HUES48 (cell line): Measurements from ENCODE around the gene UNKL.

Experiments used
- H3K27ac ChIP-seq: one replicate; pipeline ENCODE4 v1.7.0; 2013; ENCODE audit warnings: low read depth, low read length, inconsistent platforms
- H3K27me3 ChIP-seq: 2 replicates; pipeline ENCODE4 v1.6.1; 2013; ENCODE audit warnings: mild to moderate bottlenecking, low read length; ENCODE audit not compliant: control insufficient read depth, insufficient read depth
- H3K36me3 ChIP-seq: 2 replicates; pipeline ENCODE4 v1.6.1; 2013; ENCODE audit warnings: low read length; ENCODE audit not compliant: control insufficient read depth, insufficient read depth
- H3K4me1 ChIP-seq: 2 replicates; pipeline ENCODE4 v1.6.1; 2013; ENCODE audit warnings: mild to moderate bottlenecking, low read length; ENCODE audit not compliant: control insufficient read depth, insufficient read depth
- H3K4me3 ChIP-seq: 2 replicates; pipeline ENCODE4 v1.5.1; 2013; ENCODE audit warnings: mild to moderate bottlenecking, low read depth, low read length
- H3K9ac ChIP-seq: 2 replicates; pipeline ENCODE4 v1.6.1; 2013; ENCODE audit warnings: mild to moderate bottlenecking, low read depth, low read length, moderate library complexity
- H3K9me3 ChIP-seq: 2 replicates; pipeline ENCODE4 v1.6.1; 2013; ENCODE audit warnings: low read length; ENCODE audit not compliant: control insufficient read depth, insufficient read depth

UNKL gene

DNA sequence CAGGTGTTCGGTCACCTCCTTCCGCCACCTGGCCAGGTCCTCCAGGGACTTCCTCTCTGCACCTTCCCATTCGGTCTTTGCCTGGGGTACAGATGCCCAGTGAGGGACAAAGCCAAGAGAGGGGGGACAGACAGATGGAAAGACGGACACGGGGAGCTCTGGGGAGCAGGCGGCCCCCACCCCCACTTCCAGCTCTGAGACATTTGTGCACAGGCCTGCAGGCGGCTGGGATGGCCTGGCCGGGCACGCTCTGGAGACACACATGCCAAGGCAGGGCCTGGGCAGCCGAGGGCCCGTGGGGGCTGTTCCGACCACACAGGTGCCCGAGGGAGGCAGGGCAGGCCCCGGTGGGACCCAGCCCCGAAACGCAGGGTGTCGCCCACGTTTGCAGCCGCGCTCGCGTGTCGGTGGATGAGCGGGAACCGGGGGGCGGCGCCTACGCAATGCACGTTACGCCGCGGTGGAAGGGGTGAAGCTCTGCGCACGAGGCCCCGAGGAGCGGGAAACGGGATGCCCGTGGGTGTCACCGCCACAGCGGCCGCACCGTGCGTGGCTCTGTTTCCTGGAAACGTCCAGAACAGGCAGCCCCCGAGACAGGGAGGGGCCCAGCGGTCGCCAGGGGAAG is 22.3 kb upstream of the UNKL start:
- H3K4me3 ChIP-seq, result no peak overlapping the region
- H3K9ac ChIP-seq, result no peak overlapping the region
- no peaks in the 10 kb centered on the region for H3K9me3 ChIP-seq
- no peaks in the 10 kb centered on the region for H3K27me3 ChIP-seq
- no peaks in the 10 kb centered on the region for H3K36me3 ChIP-seq
- H3K27ac ChIP-seq, result no peak overlapping the region
- no peaks in the 10 kb centered on the region for H3K4me1 ChIP-seq

- no peak overlapping the region for H3K4me3 ChIP-seq
- no peak overlapping the region for H3K27ac ChIP-seq
- no peaks in the 10 kb centered on the region for H3K36me3 ChIP-seq
- no peaks in the 10 kb centered on the region for H3K27me3 ChIP-seq
- H3K9ac ChIP-seq, result no peak overlapping the region
- no peaks in the 10 kb centered on the region for H3K4me1 ChIP-seq
- no peaks in the 10 kb centered on the region for H3K9me3 ChIP-seq
These were observed 21.6 kb upstream of the UNKL start for GRCh38 chr16:1435921-1436697.

GRCh38 chr16:1434644-1435592 is 20.4 kb upstream of the UNKL start:
- Histone ChIP-seq H3K4me3 (no peak overlapping the region), H3K27me3 (no peaks in the 10 kb centered on the region), H3K9ac (no peak overlapping the region), H3K27ac (no peak overlapping the region), H3K9me3 (no peaks in the 10 kb centered on the region), H3K4me1 (no peaks in the 10 kb centered on the region), H3K36me3 (no peaks in the 10 kb centered on the region)

GRCh38 chr16:1433756-1434155 is 19.3 kb upstream of the UNKL start:
- Histone ChIP-seq H3K9me3 (no peaks in the 10 kb centered on the region), H3K9ac (no peak overlapping the region), H3K27ac (no peak overlapping the region), H3K4me1 (no peaks in the 10 kb centered on the region), H3K36me3 (no peaks in the 10 kb centered on the region), H3K4me3 (no peak overlapping the region), H3K27me3 (no peaks in the 10 kb centered on the region)

GRCh38 chr16:1433263-1433560 is 18.7 kb upstream of the UNKL start:
- no peak overlapping the region for H3K4me3 ChIP-seq
- H3K36me3 ChIP-seq, result no peaks in the 10 kb centered on the region
- H3K27me3 ChIP-seq, result no peaks in the 10 kb centered on the region
- H3K4me1 ChIP-seq, result no peaks in the 10 kb centered on the region
- H3K9me3 ChIP-seq, result no peaks in the 10 kb centered on the region
- no peak overlapping the region for H3K27ac ChIP-seq
- H3K9ac ChIP-seq, result no peak overlapping the region

GRCh38 chr16:1432388-1433262 is 18.1 kb upstream of the UNKL start:
- no peak overlapping the region for H3K4me3 ChIP-seq
- H3K27me3 ChIP-seq, result no peaks in the 10 kb centered on the region
- H3K36me3 ChIP-seq, result no peaks in the 10 kb centered on the region
- H3K27ac ChIP-seq, result no peak overlapping the region
- H3K4me1 ChIP-seq, result no peaks in the 10 kb centered on the region
- H3K9ac ChIP-seq, result no peak overlapping the region
- no peaks in the 10 kb centered on the region for H3K9me3 ChIP-seq

DNA sequence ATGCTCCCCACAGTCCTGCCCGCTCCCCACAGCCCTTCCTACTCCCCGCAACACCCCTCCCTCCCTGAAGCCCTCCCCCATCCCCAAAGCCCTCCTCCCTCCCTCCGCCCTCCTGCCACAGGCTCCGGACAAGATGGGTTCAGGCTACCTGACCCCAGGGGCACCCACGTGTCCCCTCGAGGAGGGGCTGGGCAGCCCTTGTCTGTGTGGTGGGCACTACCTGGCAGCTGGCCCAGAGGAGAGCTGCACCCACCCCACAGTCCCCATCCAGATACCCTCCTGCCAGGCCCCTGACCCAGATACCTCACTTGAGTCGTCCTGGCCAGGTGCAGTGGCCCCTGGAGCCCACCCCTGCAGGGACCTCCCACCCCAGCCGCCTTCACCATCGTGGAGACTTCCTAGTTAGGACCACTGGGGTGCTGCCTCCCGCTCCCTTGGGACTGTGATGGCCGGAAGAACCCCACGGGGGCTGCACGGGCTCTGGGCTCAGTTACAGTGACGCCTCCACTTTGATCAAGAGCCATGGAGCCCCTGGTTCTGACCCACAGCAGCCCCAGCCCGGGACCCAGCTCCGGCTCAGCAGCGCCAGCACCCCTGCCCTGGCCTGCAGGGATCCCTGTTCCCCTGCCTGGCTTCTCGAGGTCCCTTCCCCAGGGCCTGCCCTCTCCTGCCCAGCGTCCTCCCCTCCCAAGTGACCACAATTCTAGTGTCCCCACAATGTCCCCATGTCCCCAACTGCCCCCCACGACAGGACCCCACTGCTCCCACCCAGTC is 17.2 kb upstream of the UNKL start:
- Histone ChIP-seq H3K9ac (no peak overlapping the region), H3K9me3 (no peaks in the 10 kb centered on the region), H3K36me3 (no peaks in the 10 kb centered on the region), H3K4me1 (no peaks in the 10 kb centered on the region), H3K27me3 (no peaks in the 10 kb centered on the region), H3K4me3 (no peak overlapping the region), H3K27ac (no peak overlapping the region)

GRCh38 chr16:1430759-1431496 is 16.4 kb upstream of the UNKL start, which contains the start of gene PERCC1:
Gene PERCC1, plus strand, starts transcription at chr16:1431078. Its CDS starts 1,516 bp downstream, at chr16:1432594.
- Histone ChIP-seq H3K9ac (no peak within 1 kb of the TSS), H3K27ac (no peak within 1 kb of the TSS), H3K36me3 (no peaks in the 10 kb centered on the region), H3K27me3 (no peaks in the 10 kb centered on the region), H3K4me1 (no peaks in the 10 kb centered on the region), H3K4me3 (no peak within 1 kb of the TSS), H3K9me3 (no peaks in the 10 kb centered on the region)

GRCh38 chr16:1430214-1430758 is 15.8 kb upstream of the UNKL start:
- Histone ChIP-seq H3K36me3 (no peaks in the 10 kb centered on the region), H3K9me3 (no peaks in the 10 kb centered on the region), H3K4me3 (no peak overlapping the region), H3K4me1 (no peaks in the 10 kb centered on the region), H3K27ac (no peak overlapping the region), H3K27me3 (no peaks in the 10 kb centered on the region), H3K9ac (no peak overlapping the region)
